Measurements from ENCODE around the gene BTK.

BTK gene

GRCh38 chrX:101393530-101394305 lies 7.7 kb upstream of the BTK start:
- in situ Hi-C loops (cut with HindIII; ENCODE audit: low sequenced_read_pairs) = no loop called here

GRCh38 chrX:101391831-101392230 lies 5.8 kb upstream of the BTK start:
- in situ Hi-C loops (cut with HindIII; ENCODE audit: low sequenced_read_pairs) = no loop called here

GRCh38 chrX:101390664-101391525 lies 4.9 kb upstream of the BTK start, which contains the start of gene RPL36A:
RPL36A (plus strand) TSS chrX:101391011; CDS start chrX:101391044, 33 bp downstream.
- in situ Hi-C loops (cut with HindIII; ENCODE audit: low sequenced_read_pairs) = no loop called here

GRCh38 chrX:101388604-101389003 lies 2.6 kb upstream of the BTK start:
- in situ Hi-C loops (cut with HindIII; ENCODE audit: low sequenced_read_pairs) = no loop called here

GRCh38 chrX:101386542-101386885 lies 523 bp upstream of the BTK start:
- in situ Hi-C loops (cut with HindIII; ENCODE audit: low sequenced_read_pairs) = no loop called here

- in situ Hi-C loops (cut with HindIII; ENCODE audit: low sequenced_read_pairs) = no loop called here
Observed at GRCh38 chrX:101385026-101385684, 836 bp downstream of the BTK start.

GRCh38 chrX:101383679-101384205 lies 2.2 kb downstream of the BTK start:
- in situ Hi-C loops (cut with HindIII; ENCODE audit: low sequenced_read_pairs) = loop anchor here (5.0 kb wide), 1 partner anchor 36 kb away; the partner anchor contains the start of gene TIMM8A

- in situ Hi-C loops (cut with HindIII; ENCODE audit: low sequenced_read_pairs) = no loop called here
Observed at GRCh38 chrX:101377547-101377946, 8.4 kb downstream of the BTK start.

GRCh38 chrX:101370888-101371504 lies 15.0 kb downstream of the BTK start:
- in situ Hi-C loops (cut with HindIII; ENCODE audit: low sequenced_read_pairs) = no loop called here

GRCh38 chrX:101369687-101370086 lies 16.3 kb downstream of the BTK start:
- in situ Hi-C loops (cut with HindIII; ENCODE audit: low sequenced_read_pairs) = no loop called here

GRCh38 chrX:101368800-101369199 lies 17.2 kb downstream of the BTK start:
- in situ Hi-C loops (cut with HindIII; ENCODE audit: low sequenced_read_pairs) = no loop called here

- in situ Hi-C loops (cut with HindIII; ENCODE audit: low sequenced_read_pairs) = no loop called here
Observed at GRCh38 chrX:101365301-101365795, 20.6 kb downstream of the BTK start.

- in situ Hi-C loops (cut with HindIII; ENCODE audit: low sequenced_read_pairs) = no loop called here
Observed at GRCh38 chrX:101362757-101363156, 23.2 kb downstream of the BTK start.

- in situ Hi-C loops (cut with HindIII; ENCODE audit: low sequenced_read_pairs) = no loop called here
Observed at GRCh38 chrX:101362116-101362515, 23.9 kb downstream of the BTK start.

- in situ Hi-C loops (cut with HindIII; ENCODE audit: low sequenced_read_pairs) = no loop called here
Observed at GRCh38 chrX:101360390-101360789, 25.6 kb downstream of the BTK start.

GRCh38 chrX:101359966-101360365 lies 26.0 kb downstream of the BTK start:
- in situ Hi-C loops (cut with HindIII; ENCODE audit: low sequenced_read_pairs) = no loop called here

GRCh38 chrX:101357166-101357795 lies 28.7 kb downstream of the BTK start:
- in situ Hi-C loops (cut with HindIII; ENCODE audit: low sequenced_read_pairs) = no loop called here

- in situ Hi-C loops (cut with HindIII; ENCODE audit: low sequenced_read_pairs) = loop anchor here (5.0 kb wide), 1 partner anchor 33 kb away; no protein-coding TSS in a partner anchor
Observed at GRCh38 chrX:101349193-101349562, 36.8 kb downstream of the BTK start.

GRCh38 chrX:101348452-101349192 lies 37.4 kb downstream of the BTK start, which contains the start of gene TIMM8A:
TIMM8A (minus strand) TSS chrX:101348742; CDS start chrX:101348664, 78 bp downstream.
- in situ Hi-C loops (cut with HindIII; ENCODE audit: low sequenced_read_pairs) = loop anchor here (5.0 kb wide), 1 partner anchor 34 kb away; no protein-coding TSS in a partner anchor

Measured in endothelial cell of hepatic sinusoid (primary cell).